Activated T-cell treated with anti-CD3 and anti-CD28 coated beads, Interleukin-2, amount 50 U/mL, for 72 hours (primary cell): ENCODE measurements around the gene ADGRG2. TPM values are rescaled to one million over a fixed set of nuclear protein-coding genes. Genes with fewer than 3 reads are reported as not detected.
"Not testable (repeated sequence)": the region's sequence is repeated elsewhere in the genome, so short reads cannot be mapped to it uniquely, and the experiment has no call there.

Experiments used
- ATAC-seq, 2 donors: fragments of 150-1000 bp; cut with Tn5 transposase; replicated peaks in 1 of 2; 2 replicates each; pipeline ENCODE4 v1.10.0; 2021; ENCODE audit warnings: moderate library complexity in 2 of 2, mild to moderate bottlenecking in 1 of 2
- DNase-seq, 2 donors: peaks; one replicate each; pipeline ENCODE4 v3.0.0; 2021 to 2022; ENCODE audit warnings: mixed read lengths in 1 of 2
- H3K27ac Mint-ChIP-seq: one replicate; pipeline ENCODE4 v1.8.0; 2022; ENCODE audit warnings: mild to moderate bottlenecking, moderate library complexity, mixed read lengths
- H3K27me3 Mint-ChIP-seq: one replicate; pipeline ENCODE4 v1.8.0; 2022; ENCODE audit warnings: low read depth, mixed read lengths
- H3K36me3 Mint-ChIP-seq, 2 donors: one replicate each; pipeline ENCODE4 v1.8.0; 2022; ENCODE audit warnings: mixed read lengths in 2 of 2, mild to moderate bottlenecking in 1 of 2; ENCODE audit not compliant: insufficient read depth in 2 of 2
- H3K4me1 Mint-ChIP-seq: one replicate; pipeline ENCODE4 v1.8.0; 2022; ENCODE audit warnings: low read depth, mixed read lengths
- H3K4me3 Mint-ChIP-seq, 2 donors: one replicate each; pipeline ENCODE4 v1.8.0; 2022; ENCODE audit warnings: mild to moderate bottlenecking in 2 of 2, mixed read lengths in 2 of 2, moderate library complexity in 2 of 2
- H3K9me3 Mint-ChIP-seq, 2 donors: one replicate each; pipeline ENCODE4 v1.8.0; 2022; ENCODE audit warnings: mixed read lengths in 2 of 2
- total RNA-seq, 2 donors: library from RNA; stranded (reverse); gene quantifications; one replicate each; pipeline ENCODE4 v1.2.3, GENCODE V29; 2022

The ADGRG2 gene
- total RNA-seq, 2 donors from 2014 or later: 0.12 TPM; not detected in 1

- Mint-ChIP-seq H3K27ac (no peak overlapping the region), H3K36me3 (no peaks in the 10 kb centered on the region), H3K27me3 (no peaks in the 10 kb centered on the region), H3K9me3 (no peaks in the 10 kb centered on the region), H3K4me3 (no peak overlapping the region), H3K4me1 (no peaks in the 10 kb centered on the region)
- ATAC-seq (no peak), DNase-seq (no peak)
Measured at GRCh38 chrX:19019996-19020395, 102.3 kb downstream of the ADGRG2 start.

GRCh38 chrX:19017271-19017670 lies 105.0 kb downstream of the ADGRG2 start:
- Mint-ChIP-seq H3K27ac (no peak overlapping the region), H3K36me3 (no peaks in the 10 kb centered on the region), H3K4me1 (no peaks in the 10 kb centered on the region), H3K9me3 (no peaks in the 10 kb centered on the region), H3K4me3 (no peak overlapping the region), H3K27me3 (no peaks in the 10 kb centered on the region)
- DNase-seq (no peak), ATAC-seq (no peak)

GRCh38 chrX:19016614-19017013 lies 105.7 kb downstream of the ADGRG2 start:
- not testable (repeated sequence) for H3K4me1 Mint-ChIP-seq, H3K4me3 Mint-ChIP-seq, ATAC-seq, DNase-seq, H3K27me3 Mint-ChIP-seq, H3K27ac Mint-ChIP-seq, H3K9me3 Mint-ChIP-seq, H3K36me3 Mint-ChIP-seq

- no peak overlapping the region for H3K27ac Mint-ChIP-seq
- H3K9me3 Mint-ChIP-seq: no peaks in the 10 kb centered on the region
- H3K4me1 Mint-ChIP-seq: no peaks in the 10 kb centered on the region
- no peak overlapping the region for H3K4me3 Mint-ChIP-seq
- ATAC-seq: no peak
- no peak for DNase-seq
- no peaks in the 10 kb centered on the region for H3K36me3 Mint-ChIP-seq
- no peaks in the 10 kb centered on the region for H3K27me3 Mint-ChIP-seq
Measured at GRCh38 chrX:19007868-19008267, 114.4 kb downstream of the ADGRG2 start.

- DNase-seq (no peak), ATAC-seq (no peak)
- no peaks in the 10 kb centered on the region for H3K36me3 Mint-ChIP-seq
- H3K9me3 Mint-ChIP-seq: no peaks in the 10 kb centered on the region
- no peaks in the 10 kb centered on the region for H3K4me1 Mint-ChIP-seq
- no peaks in the 10 kb centered on the region for H3K27me3 Mint-ChIP-seq
- no peak overlapping the region for H3K27ac Mint-ChIP-seq
- H3K4me3 Mint-ChIP-seq: no peak overlapping the region
Measured at GRCh38 chrX:19007011-19007410, 115.3 kb downstream of the ADGRG2 start.

- H3K27me3 Mint-ChIP-seq: no peaks in the 10 kb centered on the region
- no peaks in the 10 kb centered on the region for H3K36me3 Mint-ChIP-seq
- no peak for ATAC-seq
Measured at GRCh38 chrX:19005909-19006308, 116.4 kb downstream of the ADGRG2 start.

GRCh38 chrX:19003756-19004155 lies 118.5 kb downstream of the ADGRG2 start:
- H3K9me3 Mint-ChIP-seq: no peaks in the 10 kb centered on the region
- ATAC-seq: no peak
- H3K4me1 Mint-ChIP-seq: no peaks in the 10 kb centered on the region
- no peaks in the 10 kb centered on the region for H3K27me3 Mint-ChIP-seq
- H3K27ac Mint-ChIP-seq: no peak overlapping the region
- no peak for DNase-seq
- no peaks in the 10 kb centered on the region for H3K36me3 Mint-ChIP-seq
- no peak overlapping the region for H3K4me3 Mint-ChIP-seq

More at GRCh38 chrX:19005909-19006308, 116.4 kb downstream of the ADGRG2 start:
- DNase-seq: no peak
- Mint-ChIP-seq H3K27ac (no peak overlapping the region), H3K4me3 (no peak overlapping the region), H3K4me1 (no peaks in the 10 kb centered on the region), H3K9me3 (no peaks in the 10 kb centered on the region)

GRCh38 chrX:18998653-18999052 lies 123.6 kb downstream of the ADGRG2 start:
- Mint-ChIP-seq H3K27ac (no peak overlapping the region), H3K4me1 (no peaks in the 10 kb centered on the region), H3K9me3 (no peaks in the 10 kb centered on the region), H3K4me3 (no peak overlapping the region), H3K27me3 (no peaks in the 10 kb centered on the region), H3K36me3 (no peaks in the 10 kb centered on the region)
- no peak for ATAC-seq
- DNase-seq: no peak

GRCh38 chrX:18997916-18998315 lies 124.4 kb downstream of the ADGRG2 start:
- no peaks in the 10 kb centered on the region for H3K4me1 Mint-ChIP-seq
- no peaks in the 10 kb centered on the region for H3K27me3 Mint-ChIP-seq
- DNase-seq: no peak
- H3K27ac Mint-ChIP-seq: no peak overlapping the region
- H3K4me3 Mint-ChIP-seq: no peak overlapping the region
- ATAC-seq: no peak
- H3K36me3 Mint-ChIP-seq: no peaks in the 10 kb centered on the region
- no peaks in the 10 kb centered on the region for H3K9me3 Mint-ChIP-seq

GRCh38 chrX:18996536-18996935 lies 125.7 kb downstream of the ADGRG2 start:
- H3K4me3 Mint-ChIP-seq: no peak overlapping the region
- DNase-seq (no peak), ATAC-seq (no peak)
- H3K27me3 Mint-ChIP-seq: no peaks in the 10 kb centered on the region
- no peak overlapping the region for H3K27ac Mint-ChIP-seq
- H3K36me3 Mint-ChIP-seq: no peaks in the 10 kb centered on the region
- H3K4me1 Mint-ChIP-seq: no peaks in the 10 kb centered on the region
- no peaks in the 10 kb centered on the region for H3K9me3 Mint-ChIP-seq

- Mint-ChIP-seq H3K4me3 (no peak overlapping the region), H3K27ac (no peak overlapping the region), H3K36me3 (no peaks in the 10 kb centered on the region), H3K4me1 (no peaks in the 10 kb centered on the region), H3K9me3 (no peaks in the 10 kb centered on the region), H3K27me3 (no peaks in the 10 kb centered on the region)
- DNase-seq (no peak), ATAC-seq (no peak)
Measured at GRCh38 chrX:18995221-18995620, 127.0 kb downstream of the ADGRG2 start.

- no peak for ATAC-seq
- DNase-seq: no peak
- no peaks in the 10 kb centered on the region for H3K36me3 Mint-ChIP-seq
Measured at GRCh38 chrX:18994713-18995112, 127.6 kb downstream of the ADGRG2 start.

GRCh38 chrX:18992829-18993228 lies 129.4 kb downstream of the ADGRG2 start:
- H3K27me3 Mint-ChIP-seq: no peaks in the 10 kb centered on the region
- DNase-seq (no peak), ATAC-seq (no peak)
- no peak overlapping the region for H3K27ac Mint-ChIP-seq
- H3K4me3 Mint-ChIP-seq: no peak overlapping the region
- no peaks in the 10 kb centered on the region for H3K36me3 Mint-ChIP-seq
- H3K4me1 Mint-ChIP-seq: no peaks in the 10 kb centered on the region
- no peaks in the 10 kb centered on the region for H3K9me3 Mint-ChIP-seq

More at GRCh38 chrX:18994713-18995112, 127.6 kb downstream of the ADGRG2 start:
- Mint-ChIP-seq H3K4me1 (no peaks in the 10 kb centered on the region), H3K27me3 (no peaks in the 10 kb centered on the region), H3K27ac (no peak overlapping the region), H3K9me3 (no peaks in the 10 kb centered on the region), H3K4me3 (no peak overlapping the region)

- Mint-ChIP-seq H3K36me3 (peaks cover 0 to 4% of the 10 kb centered on the region in 2 donors), H3K4me3 (peak overlapping the region; percentile 83 to 97), H3K4me1 (peaks cover 7% of the 10 kb centered on the region), H3K9me3 (no peaks in the 10 kb centered on the region), H3K27me3 (peaks cover 6% of the 10 kb centered on the region), H3K27ac (peak overlapping the region; percentile 91)
- ATAC-seq (no peak), DNase-seq (no peak)
Measured at GRCh38 chrX:18985186-18985435, 137.2 kb downstream of the ADGRG2 start.
